T-helper 22 cell (primary cell): ENCODE measurements around the gene CCDC78.

Source experiments
- DNase-seq: peaks from one replicate; pipeline ENCODE4 v3.0.0-alpha.2; 2020; ENCODE audit warnings: low read depth

Gene CCDC78

DNA sequence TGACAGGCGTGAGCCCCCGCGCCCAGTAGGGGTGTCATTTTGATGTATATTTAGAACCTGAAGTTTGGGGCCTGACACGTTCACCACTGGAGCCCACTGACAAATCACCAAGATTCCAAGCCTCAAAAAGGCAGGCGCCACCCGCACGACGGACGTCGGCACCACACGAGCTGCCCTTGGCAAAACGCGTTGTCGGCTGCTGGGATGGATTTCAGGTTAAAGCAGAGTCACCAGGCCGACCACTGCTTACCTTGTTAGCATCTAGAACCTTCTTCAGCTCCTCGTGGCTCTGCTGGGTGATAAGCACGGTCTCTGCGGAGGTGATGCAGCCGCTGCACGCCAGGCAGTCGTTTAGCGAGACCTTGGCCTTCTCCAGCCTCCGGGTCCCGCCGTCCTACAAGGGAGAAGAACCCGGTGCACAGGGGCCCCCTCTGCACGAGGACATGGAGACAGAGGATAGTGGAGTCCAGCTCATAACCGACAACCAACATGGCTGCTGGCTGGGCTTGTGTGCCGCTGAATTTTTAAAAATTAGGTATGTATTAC is 10.8 kb upstream of the CCDC78 start:
- no peak for DNase-seq

DNA sequence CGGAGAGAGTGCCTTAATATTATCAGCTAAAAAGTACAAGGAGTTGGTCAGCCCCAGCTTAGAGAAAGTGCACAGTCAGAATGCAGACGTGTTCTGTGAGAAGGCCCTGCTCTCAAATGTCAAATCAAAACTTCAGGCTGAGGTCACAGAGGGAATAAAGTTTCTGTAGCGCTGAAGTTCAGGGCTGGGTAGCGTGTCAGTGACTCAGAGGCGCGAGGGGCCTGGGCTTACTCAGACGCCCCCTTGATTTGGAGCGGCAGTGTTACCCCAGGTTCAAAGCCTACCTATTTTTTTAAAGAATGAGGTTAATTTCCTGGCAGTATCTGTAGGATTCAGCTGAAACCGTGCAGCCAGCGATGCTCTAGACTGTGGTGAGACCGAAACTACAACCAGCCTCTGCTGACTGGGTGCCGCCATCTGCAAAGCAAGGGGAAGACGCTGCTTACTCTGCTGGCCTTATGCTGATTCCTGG is 9.8 kb upstream of the CCDC78 start:
- no peak for DNase-seq

DNA sequence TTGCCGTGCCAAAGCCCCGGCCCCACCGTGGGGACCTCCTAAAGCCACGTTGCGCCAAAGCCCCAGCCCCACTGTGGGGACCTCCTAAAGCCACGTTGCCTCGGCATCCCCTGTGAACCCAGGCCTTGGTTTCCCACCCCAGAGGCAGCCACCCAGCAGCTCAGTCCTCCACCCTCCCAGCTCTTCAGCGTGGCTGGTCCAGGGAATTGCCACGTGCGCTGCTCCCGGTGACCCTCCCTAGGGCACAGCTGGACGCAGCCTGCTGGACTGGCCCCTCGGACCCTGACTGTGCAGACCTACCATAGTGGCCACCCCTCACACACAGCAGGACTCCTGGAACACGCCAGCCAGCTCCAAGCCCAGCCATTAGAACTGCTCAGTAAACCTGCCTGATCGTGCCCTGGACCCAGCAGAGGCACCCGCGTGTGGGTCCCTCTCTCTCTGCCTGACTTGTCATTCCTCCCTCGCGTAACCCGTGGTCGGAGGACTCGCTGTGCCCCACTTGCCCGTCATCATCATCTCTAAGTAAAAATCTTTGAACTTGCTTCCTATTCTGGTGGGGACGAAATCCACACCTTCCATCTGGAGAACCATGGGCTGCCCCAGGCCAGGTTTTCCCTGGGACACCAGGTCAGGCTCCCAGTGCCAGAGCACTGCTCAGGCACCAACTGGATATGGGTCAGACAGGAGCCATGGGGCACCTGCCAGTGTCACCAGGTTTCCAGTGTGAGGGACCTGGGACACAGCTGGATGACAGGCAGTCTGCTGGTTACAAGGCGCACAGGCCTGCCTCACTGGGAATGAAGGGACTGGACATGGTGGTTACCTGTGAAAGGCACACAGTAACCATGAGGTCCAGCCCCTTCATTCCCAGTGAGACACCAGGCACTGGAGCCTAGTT is 9.0 kb upstream of the CCDC78 start:
- no peak for DNase-seq

DNA sequence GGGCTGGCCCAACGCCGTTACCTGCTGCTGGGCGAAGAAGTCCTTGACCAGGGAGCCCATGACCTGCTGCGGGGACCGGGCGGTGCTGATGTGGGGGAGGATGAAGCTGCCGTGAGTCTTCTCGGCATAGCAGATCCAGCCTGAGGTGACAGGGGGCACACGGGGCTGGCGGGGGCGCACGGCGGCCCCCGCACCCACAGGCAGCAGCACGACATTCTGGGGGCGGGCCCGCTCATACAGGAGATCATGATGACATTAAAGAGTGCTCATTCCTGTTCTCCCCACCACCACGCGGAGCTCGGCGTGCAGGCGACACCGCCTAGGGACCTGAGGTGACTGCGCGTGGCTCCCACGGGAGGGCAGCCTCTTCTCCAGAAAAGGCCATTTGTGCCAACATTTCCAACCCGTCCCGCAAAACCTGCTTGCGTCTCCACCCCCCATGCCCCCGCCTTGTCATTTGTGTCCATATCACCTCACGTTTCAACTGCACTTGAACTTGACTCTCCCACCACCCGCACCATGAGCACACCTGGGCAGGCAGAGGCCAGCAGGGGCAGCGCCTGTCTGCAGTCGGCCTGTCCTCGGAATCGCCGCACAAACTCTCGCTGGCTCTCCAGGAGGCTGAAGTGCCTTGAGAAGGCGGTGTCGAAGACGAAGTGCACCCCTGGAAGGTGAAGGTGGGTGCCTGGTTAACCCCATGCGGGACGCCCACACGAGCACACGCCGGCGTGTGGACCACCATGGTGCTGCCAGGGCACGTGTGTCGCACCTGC is 8.2 kb upstream of the CCDC78 start:
- no peak for DNase-seq

DNA sequence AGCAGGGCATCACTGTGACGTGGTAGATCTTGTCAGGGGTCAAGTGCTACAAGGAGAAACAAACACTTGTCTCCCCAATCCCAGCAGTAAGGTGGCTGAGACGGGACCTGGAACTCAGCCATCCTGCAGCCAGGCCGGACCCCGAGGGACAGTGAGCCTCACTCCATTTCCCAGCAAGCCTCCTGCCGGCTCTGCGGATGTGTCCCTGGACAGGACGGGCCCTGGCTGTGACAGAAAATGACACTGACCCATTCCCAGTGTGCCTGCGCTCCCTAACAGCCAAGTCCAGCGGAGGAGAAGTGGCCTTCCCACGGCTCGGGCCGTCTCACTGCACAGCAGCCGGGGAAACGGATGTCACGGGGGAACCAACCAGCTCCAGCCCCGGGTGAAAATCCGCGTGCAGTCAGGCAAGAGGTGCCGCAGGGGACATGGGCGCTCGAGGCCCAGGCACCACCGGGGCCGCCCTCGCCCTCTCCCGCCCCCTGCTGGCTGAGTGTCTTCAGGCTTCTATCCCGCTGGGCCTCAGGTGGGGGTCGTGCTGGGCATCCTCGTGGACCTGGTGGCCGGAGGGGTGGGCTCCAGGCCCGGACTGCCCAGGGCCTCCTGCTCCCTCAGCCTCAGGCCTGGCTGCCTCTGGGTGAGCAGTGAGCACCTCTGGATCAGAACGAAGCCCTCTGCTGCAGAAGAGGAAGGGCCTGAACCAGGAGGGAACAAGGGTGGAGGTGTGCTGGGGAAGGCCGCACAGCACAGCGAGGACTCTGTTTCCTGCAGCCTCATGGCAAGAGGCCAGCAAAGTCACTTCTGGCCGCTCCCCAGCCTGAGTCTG is 7.4 kb upstream of the CCDC78 start:
- no peak for DNase-seq

DNA sequence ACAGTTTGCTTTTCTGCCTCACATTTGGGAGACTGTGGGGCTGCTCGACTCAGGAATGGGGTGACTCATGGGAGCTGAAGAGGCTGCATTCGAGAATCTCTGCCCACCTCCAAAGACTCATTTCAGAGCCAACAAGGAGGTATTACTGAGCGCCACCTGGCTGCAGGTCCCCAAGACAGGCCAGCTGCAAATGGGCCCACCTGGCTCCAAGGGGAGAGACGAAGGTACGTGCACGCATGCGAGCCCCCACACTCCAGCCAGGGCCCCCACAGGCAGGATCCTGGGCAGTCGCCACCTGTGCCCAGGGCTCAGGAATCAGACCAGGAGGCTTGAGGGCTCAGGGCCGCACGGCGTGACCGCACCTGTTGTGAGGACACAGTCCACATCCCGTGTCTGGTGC is 6.7 kb upstream of the CCDC78 start:
- no peak for DNase-seq

DNA sequence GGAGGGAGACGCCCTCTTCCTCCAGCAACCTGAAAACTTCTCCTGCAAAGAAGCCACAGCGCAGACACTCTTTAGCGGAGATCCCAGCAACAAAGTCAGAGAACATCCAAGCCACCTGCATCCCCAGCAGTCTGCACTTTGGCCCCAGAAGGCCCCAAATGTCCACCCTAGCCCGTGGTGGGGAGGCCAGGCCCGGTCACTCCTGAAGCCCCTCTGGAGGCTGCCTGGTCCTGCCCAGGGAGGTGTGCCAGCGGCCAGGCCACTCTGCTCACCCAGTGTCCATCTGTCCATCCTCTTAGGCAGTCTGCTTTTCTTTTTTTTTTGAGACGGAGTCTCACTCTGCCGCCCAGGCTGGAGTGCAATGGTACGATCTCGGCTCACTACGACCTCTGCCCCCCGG is 6.1 kb upstream of the CCDC78 start:
- no peak for DNase-seq

DNA sequence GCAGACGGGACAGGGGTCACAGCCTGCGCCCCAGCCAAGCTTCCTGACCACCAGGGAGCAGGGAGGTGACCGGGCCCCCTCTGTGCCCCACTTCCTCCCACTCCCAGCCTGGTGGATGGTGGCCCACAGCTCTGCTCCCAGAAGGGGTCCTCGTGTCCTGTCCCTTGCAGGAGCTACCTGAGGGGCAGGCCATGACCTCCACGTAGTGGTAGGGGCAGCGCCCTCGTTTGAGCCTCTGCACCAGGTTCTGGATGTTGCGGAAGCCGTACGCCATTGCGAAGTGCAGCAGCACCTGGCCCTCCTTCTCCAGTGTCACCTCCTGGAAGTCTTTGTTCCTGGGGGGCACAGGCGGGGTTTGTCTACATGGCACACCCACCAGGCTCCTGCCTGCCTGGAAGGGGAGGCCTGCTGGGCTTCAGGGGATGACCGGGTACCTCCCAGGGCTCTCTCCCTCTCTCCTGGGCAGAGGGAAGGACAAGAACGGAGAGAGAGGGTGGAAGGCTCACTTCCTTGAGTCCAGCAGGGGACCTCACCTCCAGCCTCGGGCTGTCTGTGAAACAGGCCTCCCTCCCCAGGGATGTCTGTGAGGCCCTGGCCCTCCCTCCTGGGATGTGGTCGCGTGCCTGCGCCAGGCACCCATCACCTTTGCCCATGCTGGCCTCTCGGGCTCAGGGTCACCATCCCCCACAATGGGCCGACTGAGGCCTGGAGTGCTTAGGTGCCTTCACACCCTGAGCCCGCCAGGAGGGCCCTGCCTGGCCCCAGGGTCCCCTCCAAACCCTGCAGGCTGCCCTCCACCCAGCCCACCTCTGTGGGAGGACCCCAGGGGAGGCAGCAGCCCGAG is 4.6 kb upstream of the CCDC78 start:
- no peak for DNase-seq

DNA sequence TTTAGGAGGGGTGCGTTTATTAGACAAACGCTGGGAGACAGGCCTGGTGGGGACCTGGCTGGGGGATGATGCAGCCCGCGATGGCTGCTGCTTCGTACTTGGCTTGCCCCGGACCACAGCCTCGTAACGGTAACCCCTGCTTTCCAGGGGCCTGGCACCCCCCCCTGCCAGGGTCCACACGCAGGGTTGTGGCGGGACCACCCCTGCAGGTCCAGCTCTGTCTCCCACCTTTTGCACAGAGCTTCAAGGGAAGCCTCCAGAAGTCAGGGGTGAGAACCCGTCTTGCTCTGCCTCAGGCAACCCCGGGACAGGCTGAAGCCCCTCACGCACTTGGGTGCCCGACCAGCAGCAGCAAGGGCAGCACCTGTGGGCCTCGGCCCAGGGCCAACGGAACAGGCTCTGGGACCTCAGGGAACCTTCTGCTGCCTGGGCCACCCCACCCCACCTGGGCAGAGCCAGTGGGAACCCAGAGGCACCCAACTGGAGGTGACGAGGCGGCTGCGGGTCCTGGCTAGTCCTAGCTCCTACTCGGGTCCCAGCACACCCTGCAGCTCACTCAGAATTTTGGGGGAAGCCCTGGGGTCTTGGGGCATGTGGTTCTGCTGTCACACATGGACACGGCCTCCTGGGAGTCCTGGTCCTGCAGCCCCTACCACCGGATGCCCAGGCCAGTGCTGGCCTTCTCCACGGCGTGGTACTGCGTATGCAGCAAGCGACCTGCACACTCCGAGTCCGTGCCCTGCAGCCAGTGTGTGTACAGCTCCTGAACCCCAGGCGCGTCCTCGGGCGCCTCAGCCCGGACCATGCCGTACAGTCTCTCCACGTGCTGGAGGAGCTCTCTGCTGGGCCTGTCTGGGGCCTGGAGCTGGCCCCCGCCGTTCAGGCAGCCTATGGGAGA is 3.8 kb upstream of the CCDC78 start:
- DNase-seq, result no peak

DNA sequence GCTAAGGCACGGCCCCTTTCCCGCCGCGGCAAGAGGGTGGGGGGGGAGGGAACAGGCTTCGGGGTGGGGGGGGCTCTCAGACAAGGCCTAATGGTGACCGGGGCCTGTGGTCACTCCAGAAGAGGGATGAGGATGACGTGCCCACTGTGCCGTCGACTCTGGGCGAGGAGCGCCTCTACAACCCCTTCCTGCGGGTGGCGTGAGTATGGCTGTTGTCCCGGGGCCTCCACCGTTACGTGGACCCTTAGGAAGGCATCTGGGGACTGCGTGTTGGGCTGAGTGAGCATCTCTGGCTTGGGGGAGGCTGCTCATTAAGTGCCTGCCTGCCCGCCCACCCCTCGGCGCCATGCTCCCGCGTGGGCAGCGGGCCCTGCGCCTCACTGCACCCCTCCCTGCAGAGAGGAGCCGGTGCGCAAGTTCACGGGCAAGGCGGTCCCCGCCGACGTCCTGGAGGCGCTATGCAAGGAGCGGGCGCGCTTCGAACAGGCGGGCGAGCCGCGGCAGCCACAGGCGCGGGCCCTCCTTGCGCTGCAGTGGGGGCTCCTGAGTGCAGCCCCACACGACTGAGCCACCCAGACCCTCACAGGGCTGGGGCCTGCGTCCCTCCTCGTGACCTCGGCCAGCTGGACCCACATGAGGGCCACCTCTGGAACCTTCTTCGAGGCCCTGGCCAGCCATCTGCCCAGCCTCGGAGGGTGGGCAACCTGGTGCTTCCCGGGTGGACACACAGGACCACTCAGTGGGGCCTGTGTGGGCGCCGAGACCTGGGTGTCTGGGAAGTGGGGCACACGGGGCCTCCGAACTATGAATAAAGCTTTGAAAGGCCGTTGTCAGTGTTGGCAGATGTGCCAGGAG is 2.9 kb upstream of the CCDC78 start:
- DNase-seq, result no peak

DNA sequence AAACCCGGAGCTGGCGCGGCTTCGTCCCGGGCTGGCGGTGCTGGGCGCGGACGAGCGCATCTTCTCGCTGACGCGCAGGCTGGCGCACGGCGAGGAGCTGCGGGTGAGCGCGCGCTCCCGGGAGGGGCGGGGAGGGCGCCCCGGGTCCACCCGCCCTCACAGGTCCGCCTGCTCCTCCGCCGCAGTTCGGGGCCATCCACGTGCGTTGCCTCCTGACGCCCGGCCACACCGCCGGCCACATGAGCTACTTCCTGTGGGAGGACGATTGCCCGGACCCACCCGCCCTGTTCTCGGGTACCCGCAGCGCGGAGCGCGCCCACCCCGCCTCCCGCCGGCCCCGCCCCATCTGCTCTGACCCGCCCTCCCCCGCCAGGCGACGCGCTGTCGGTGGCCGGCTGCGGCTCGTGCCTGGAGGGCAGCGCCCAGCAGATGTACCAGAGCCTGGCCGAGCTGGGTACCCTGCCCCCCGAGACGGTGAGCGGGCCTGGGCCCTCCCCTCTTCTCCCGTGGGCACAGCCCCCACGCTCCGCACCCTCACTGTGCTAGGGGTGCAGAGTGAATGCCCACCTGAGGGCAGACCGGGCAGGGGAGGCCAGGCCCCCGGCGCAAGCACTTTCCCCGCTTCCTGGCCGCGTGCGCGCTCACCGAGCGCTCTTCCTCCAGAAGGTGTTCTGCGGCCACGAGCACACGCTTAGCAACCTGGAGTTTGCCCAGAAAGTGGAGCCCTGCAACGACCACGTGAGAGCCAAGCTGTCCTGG is 2.1 kb upstream of the CCDC78 start:
- peak; percentile 40 for DNase-seq

DNA sequence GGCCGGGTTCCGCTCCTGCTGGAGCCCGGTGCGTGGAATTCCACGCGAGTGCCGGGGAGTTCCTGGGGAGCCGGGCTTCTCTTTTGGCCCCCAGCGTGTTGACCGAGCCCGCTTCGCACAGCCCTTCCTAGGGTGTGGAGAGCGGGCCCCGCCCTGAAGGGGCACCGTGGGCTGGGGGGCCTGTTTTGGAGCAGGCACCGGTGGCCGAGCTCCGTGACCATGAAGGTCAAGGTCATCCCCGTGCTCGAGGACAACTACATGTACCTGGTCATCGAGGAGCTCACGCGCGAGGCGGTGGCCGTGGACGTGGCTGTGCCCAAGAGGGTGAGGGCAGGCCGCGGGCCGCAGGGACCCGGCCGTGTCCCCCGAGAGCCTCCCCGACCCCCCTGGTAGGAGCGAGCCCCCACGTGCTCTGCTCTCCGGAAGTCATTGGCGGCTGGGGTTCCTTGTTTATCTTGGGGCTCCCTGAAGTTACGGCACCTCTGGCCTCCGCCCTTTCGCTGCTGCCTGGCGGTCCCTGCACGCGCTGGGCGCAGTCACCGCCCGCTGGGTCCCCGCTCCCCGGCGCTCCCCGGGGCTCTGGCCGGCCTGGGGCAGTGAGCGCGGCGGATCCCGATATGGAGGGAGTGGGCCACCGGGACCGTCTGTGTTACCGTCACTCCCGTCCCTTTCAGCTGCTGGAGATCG is 1.2 kb upstream of the CCDC78 start:
- DNase-seq, result no peak

DNA sequence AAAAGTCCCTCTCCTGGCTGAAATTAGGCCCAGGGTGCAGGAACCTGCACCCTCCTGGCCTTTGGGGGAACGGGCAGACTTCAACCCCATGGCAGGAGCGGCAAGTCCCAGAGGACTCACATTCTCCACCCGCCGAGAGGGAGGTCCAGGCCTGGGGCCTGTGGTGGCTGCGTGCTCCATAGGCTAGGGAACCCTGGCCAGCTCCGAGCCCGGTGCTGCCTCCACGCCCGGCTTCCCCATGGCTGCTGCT is 130 bp downstream of the CCDC78 start:
- no peak for DNase-seq

DNA sequence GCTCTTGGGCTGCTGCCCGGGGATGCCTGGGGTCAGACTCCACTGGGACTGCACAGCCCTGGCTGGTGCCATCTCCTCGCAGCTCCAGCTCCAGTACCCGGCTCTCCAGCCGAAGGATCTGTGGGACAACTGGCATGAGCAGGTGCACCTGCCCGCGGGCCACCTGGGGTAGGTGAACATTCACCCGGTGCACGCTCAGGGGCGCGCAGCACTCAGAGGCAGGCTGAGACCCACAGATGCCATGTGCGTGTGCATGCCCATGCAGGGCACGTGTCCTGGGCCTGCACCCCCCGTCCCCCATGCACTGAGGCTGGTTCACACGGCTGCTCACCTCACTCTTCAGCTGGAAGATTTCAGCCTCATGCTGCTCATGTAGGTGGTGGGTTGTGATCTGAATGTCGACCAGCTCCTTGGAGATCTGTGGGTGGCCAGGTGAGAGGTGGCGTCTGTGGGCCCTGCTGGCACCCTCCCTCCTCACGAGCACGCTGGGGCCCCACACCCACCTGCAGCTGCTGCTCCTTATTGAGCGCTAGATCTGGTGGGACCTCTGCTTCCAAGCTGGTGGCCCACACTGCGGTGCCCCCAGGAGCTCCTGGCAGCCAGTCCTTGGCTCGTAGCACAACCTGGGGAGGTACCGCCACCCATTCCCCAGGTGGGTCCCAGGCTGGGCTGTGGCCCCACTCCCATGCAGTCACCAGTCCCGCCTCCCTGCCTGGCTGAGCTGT is 618 bp downstream of the CCDC78 start:
- DNase-seq, result no peak

DNA sequence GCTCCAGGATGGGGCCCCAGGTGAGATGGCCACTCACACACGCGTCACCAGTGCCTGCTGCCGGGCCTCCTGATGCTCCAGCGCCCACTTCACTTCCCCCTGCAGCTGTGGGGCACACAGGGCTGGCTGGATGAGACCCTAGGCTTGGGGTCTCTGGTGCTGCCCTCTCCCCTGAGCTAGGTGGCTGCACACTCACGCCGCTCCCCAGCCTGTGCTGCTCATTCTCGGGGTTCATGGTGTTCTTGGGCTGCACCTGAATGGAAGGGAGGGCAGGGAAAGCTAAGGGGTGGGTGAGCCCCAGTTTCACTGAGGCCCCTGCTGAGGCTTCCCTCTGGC is 1.2 kb downstream of the CCDC78 start:
- no peak for DNase-seq

DNA sequence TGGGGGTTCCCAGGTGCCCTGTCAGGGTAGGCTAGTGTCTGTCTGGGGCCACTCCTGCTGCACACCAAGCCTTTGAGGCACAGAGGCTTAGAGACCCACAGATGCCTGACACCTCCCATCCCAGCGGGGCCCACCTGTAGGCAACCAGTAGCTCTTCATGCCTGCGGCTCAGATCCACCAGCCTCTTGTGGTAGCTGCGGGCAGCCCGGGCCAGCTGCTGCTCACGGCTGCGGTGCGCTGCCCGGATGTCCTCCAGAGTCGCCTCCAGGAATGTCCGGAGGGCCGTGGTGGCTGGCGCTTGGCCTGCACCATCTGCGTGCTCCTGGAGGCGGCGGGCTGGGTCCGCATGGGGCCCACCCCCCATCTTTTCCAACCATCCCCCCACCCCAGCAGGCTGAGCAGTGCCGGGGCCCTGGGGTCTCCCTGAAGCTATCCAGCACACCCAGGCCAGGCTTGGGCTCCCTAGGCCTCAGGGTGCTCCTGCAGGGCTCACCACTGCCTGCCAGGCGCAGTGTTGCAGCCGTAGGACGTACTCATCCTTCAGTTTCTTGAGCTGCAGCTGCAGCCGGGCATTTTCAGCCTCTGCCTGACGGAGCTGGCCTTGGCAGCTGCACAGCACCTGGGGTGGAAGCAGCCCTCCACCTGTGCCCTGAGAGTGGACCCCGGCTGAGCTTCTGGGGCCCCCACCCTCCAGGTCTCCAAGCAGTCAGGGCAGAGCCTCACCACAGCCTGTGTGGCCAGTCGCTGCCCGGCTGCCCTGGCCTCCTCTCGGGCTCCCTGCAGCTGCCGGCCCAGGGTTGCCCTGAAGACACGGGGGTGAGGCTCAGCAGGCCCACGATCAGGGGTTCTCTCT is 1.8 kb downstream of the CCDC78 start:
- DNase-seq, result no peak

DNA sequence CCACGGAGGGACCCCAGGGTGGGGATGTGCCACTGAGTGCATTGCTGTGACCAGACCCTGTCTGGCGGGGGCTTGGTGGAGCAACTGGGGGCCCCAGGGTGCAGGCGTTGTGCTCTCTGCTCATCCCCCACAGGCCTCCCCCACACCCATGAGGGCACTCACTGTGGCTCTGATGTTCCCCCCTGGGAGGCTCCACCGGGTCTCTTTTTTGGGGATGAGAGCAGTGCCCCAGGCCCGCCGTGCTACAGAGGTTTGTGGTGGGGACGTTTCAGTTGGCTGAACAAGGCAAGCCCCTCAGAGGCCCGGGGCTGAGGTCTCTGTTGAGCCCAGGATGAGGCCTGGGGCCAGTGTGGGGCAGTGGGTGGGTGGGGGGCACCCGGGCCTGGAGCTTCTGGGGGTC is 2.5 kb downstream of the CCDC78 start:
- DNase-seq, result no peak
